ENCODE results near the gene PUM1.
"Not testable (repeated sequence)": the region's sequence is repeated elsewhere in the genome, so short reads cannot be mapped to it uniquely, and the experiment has no call there.

PUM1 gene

GRCh38 chr1:31058012-31058411, 7.5 kb downstream of the PUM1 start:
- FAIRE-seq (no peak), DNase-seq (ENCODE audit: insufficient read length) (no peak)
- TF ChIP-seq POLR2A (IDR thresholded peaks at IDR 0.05; ENCODE audit: low read depth, low read length) (no peak), POLR2AphosphoS5 (IDR thresholded peaks at IDR 0.05; ENCODE audit: low read depth, low read length) (no peak), TAF1 (IDR thresholded peaks at IDR 0.05; ENCODE audit: borderline replicate concordance, low read depth, low read length) (no peak)

DNA sequence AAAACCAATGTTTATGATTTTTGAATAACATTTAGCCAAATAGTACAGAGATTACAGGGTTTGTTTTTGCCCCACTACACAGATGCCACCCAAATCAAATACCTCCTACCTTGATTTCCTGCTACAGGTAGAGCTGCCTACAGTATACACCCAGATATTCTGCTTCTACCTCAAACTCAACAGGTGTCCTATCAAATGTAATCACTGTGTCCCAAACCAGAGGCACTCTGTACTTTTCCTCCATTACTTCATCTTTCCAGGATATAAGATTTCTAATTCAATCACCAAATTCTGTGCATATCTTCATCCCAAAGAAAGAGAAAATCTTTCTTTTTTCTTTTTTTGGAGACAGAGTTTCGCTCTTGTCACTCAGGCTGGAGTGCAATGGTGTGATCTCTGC, 9.6 kb downstream of the PUM1 start:
- no peak for TF ChIP-seq POLR2AphosphoS5 (IDR thresholded peaks at IDR 0.05; ENCODE audit: low read depth, low read length)
- no peak for TF ChIP-seq TAF1 (IDR thresholded peaks at IDR 0.05; ENCODE audit: borderline replicate concordance, low read depth, low read length)
- TF ChIP-seq POLR2A (IDR thresholded peaks at IDR 0.05; ENCODE audit: low read depth, low read length), result no peak
- FAIRE-seq, result no peak

GRCh38 chr1:31055501-31055900, 10.0 kb downstream of the PUM1 start:
- no peak for FAIRE-seq
- TF ChIP-seq POLR2A (IDR thresholded peaks at IDR 0.05; ENCODE audit: low read depth, low read length), result no peak
- no peak for TF ChIP-seq POLR2AphosphoS5 (IDR thresholded peaks at IDR 0.05; ENCODE audit: low read depth, low read length)
- TF ChIP-seq TAF1 (IDR thresholded peaks at IDR 0.05; ENCODE audit: borderline replicate concordance, low read depth, low read length), result no peak
- DNase-seq (ENCODE audit: insufficient read length), result no peak

More for the DNA sequence above, 9.6 kb downstream of the PUM1 start:
- no peak for DNase-seq (ENCODE audit: insufficient read length)

DNA sequence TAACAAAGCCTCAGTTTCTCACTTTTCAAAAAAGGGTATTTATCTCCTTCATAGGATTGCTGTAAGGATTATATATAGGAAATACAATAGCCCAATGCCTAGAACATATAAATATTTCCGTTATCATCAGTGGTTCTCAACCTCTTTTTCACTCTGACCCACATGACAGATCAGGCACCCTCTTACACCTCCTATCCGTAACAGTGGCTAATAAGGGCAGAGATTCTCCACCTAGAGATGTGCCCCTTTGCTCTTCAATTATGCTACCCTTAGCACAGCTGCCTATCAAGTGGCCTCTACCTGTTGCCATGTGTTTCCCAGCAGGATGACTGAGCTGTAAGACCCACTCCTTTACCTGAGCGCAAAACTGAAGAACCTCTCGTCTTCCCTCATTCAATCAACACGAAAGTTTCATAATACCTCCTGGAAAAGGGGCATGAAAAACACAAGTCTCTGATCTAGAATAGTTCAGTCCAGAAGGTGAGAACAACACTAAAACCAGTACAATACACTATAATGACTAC, 10.5 kb downstream of the PUM1 start:
- FAIRE-seq, result no peak
- DNase-seq (ENCODE audit: insufficient read length), result no peak
- TF ChIP-seq POLR2AphosphoS5 (IDR thresholded peaks at IDR 0.05; ENCODE audit: low read depth, low read length) (no peak), TAF1 (IDR thresholded peaks at IDR 0.05; ENCODE audit: borderline replicate concordance, low read depth, low read length) (no peak), POLR2A (IDR thresholded peaks at IDR 0.05; ENCODE audit: low read depth, low read length) (no peak)

- TF ChIP-seq TAF1 (IDR thresholded peaks at IDR 0.05; ENCODE audit: borderline replicate concordance, low read depth, low read length), result no peak
- no peak for TF ChIP-seq POLR2AphosphoS5 (IDR thresholded peaks at IDR 0.05; ENCODE audit: low read depth, low read length)
- TF ChIP-seq POLR2A (IDR thresholded peaks at IDR 0.05; ENCODE audit: low read depth, low read length), result no peak
- FAIRE-seq (no peak), DNase-seq (ENCODE audit: insufficient read length) (no peak)
Observed at GRCh38 chr1:31054349-31054748, 11.2 kb downstream of the PUM1 start.

- DNase-seq (ENCODE audit: insufficient read length); FAIRE-seq: not testable (repeated sequence)
Observed at GRCh38 chr1:31052613-31053012, 12.9 kb downstream of the PUM1 start.

DNA sequence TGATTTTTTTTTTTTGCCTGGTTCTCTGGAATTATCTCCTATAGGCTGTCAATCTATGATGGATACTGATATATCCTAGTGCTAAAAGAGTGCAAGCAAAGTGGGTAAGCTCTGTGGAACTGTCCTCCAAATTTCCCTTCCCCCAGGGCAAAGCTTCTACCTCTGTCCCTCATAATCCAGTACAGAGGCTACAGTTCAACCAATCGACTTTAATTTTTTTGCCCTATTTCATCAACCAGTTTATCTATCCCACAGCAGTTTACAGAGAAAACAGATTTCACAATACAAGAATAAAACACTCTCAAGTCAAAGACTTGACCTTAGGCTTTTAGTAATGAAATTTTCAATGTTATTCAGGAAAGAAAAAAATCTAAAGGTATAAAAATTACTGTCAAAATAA, 13.9 kb downstream of the PUM1 start:
- TF ChIP-seq TAF1 (IDR thresholded peaks at IDR 0.05; ENCODE audit: borderline replicate concordance, low read depth, low read length), result no peak
- TF ChIP-seq POLR2A (IDR thresholded peaks at IDR 0.05; ENCODE audit: low read depth, low read length), result no peak
- TF ChIP-seq POLR2AphosphoS5 (IDR thresholded peaks at IDR 0.05; ENCODE audit: low read depth, low read length), result no peak
- FAIRE-seq (no peak), DNase-seq (ENCODE audit: insufficient read length) (no peak)

DNA sequence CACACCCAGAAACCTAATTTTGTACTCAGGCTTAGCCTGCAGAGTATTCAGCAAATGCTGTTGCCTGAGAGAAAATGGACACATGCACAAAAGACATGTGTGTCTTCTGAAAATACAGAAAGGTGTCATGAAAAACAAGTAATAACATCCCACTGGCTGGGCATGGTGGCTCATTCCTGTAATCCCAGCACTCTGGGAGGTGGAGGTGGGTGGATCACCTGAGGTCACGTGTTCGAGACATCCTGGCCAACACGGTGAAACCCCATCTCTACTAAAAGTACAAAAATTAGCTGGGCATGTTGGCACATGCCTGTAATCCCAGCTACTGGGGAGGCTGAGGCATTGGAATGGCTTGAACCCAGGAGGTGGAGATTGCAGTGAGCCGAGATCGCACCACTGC, 18.0 kb downstream of the PUM1 start:
- not testable (repeated sequence) for FAIRE-seq; DNase-seq (ENCODE audit: insufficient read length)

DNA sequence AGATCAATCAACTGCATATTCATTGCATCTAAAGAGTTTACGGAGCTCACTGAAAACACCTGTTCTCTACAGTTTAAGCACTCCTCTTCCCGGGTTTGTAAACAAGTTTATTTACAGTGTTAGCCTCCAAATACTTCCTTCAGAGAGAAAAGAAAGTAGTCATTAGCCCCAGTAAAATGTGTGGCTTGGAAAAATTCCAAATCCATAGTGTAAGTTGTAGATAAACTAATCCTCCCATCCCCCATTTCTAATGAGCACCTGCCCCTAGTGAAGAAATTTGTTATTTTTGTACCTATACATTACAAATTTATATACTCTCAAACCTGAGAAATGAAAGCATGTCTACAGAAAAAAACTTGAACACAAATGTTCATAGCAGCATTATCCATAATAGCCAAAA, 21.9 kb downstream of the PUM1 start:
- TF ChIP-seq POLR2A (IDR thresholded peaks at IDR 0.05; ENCODE audit: low read depth, low read length), result no peak
- TF ChIP-seq TAF1 (IDR thresholded peaks at IDR 0.05; ENCODE audit: borderline replicate concordance, low read depth, low read length), result no peak
- DNase-seq (ENCODE audit: insufficient read length), result no peak
- no peak for FAIRE-seq

DNA sequence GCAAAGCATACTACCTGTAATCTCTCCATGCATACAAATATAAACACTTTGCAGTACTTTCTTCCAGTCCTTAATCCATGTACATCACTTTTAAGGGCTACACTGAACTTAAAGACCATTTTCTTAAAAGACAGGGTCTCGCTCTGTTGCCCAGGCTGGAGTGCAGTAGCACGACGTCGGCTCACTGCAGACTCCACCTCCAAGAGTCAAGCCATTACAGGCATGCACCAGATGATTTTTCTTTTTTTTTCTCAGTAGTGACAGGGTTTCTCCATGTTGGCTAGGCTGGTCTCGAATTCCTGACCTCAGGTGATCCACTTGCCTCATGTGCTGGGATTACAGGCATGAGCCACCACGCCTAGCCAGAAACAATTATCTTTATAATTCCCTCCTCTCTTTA, 22.9 kb downstream of the PUM1 start:
- TF ChIP-seq TAF1 (IDR thresholded peaks at IDR 0.05; ENCODE audit: borderline replicate concordance, low read depth, low read length) (no peak), POLR2A (IDR thresholded peaks at IDR 0.05; ENCODE audit: low read depth, low read length) (no peak), POLR2AphosphoS5 (IDR thresholded peaks at IDR 0.05; ENCODE audit: low read depth, low read length) (no peak)
- DNase-seq (ENCODE audit: insufficient read length) (no peak), FAIRE-seq (no peak)

- TF ChIP-seq TAF1 (IDR thresholded peaks at IDR 0.05; ENCODE audit: borderline replicate concordance, low read depth, low read length), result no peak
- TF ChIP-seq POLR2AphosphoS5 (IDR thresholded peaks at IDR 0.05; ENCODE audit: low read depth, low read length), result no peak
- TF ChIP-seq POLR2A (IDR thresholded peaks at IDR 0.05; ENCODE audit: low read depth, low read length), result no peak
- DNase-seq (ENCODE audit: insufficient read length), result no peak
- FAIRE-seq, result no peak
Observed at GRCh38 chr1:31041529-31041928, 24.0 kb downstream of the PUM1 start.

- no peak for TF ChIP-seq TAF1 (IDR thresholded peaks at IDR 0.05; ENCODE audit: borderline replicate concordance, low read depth, low read length)
- no peak for TF ChIP-seq POLR2A (IDR thresholded peaks at IDR 0.05; ENCODE audit: low read depth, low read length)
- TF ChIP-seq POLR2AphosphoS5 (IDR thresholded peaks at IDR 0.05; ENCODE audit: low read depth, low read length), result no peak
- DNase-seq (ENCODE audit: insufficient read length) (no peak), FAIRE-seq (no peak)
Observed at GRCh38 chr1:31040038-31040437, 25.5 kb downstream of the PUM1 start.

DNA sequence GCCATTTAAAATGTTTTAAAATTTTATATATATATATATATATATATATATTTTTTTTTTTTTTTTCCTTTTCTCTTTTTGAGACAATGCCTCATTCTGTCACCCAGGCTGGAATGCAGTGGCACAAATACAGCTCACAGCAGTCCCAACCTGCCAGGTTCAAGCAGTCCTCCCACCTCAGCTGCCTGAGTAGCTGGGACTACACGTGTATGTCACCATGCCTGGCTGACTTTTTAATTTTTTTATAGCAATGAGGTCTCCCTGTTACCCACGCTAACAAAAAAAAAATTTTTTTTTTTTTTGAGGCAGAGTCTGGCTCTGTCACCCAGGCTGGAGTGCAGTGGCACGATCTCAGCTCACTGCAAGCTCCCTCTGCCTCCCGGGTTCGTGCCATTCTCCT, 26.6 kb downstream of the PUM1 start:
- DNase-seq (ENCODE audit: insufficient read length); FAIRE-seq: not testable (repeated sequence)

Measured in GM12892 (cell line).